PC-3 (cell line): ENCODE measurements around the gene PLCL1. TPM values are rescaled to one million over a fixed set of nuclear protein-coding genes. Genes with fewer than 3 reads are reported as not detected.
"Not testable (repeated sequence)": the region's sequence is repeated elsewhere in the genome, so short reads cannot be mapped to it uniquely, and the experiment has no call there.

Source experiments
- ATAC-seq: fragments of 200-7000 bp; cut with Tn5 transposase; 2 replicates; pipeline ENCODE4 v1.9.1; 2020; ENCODE audit warnings: mild to moderate bottlenecking, moderate library complexity
- BruUV-seq: library from RNA; stranded (reverse); fragments of 400-500 nt; replicated peaks from 2 replicates; lab custom pipeline; 2021; lab: Mats Ljungman, UMichigan
- CTCF ChIA-PET: fragments of 300-600 bp; sonication (Branson Sonifier 250); formaldehyde crosslinking; loops from one replicate; lab custom pipeline; 2022; ENCODE audit warnings: antibody characterized with exemption; lab: Charles Lee
- POLR2A ChIA-PET: fragments of 300-600 bp; sonication (Branson Sonifier 250); formaldehyde crosslinking; loops from one replicate; lab custom pipeline; 2022; ENCODE audit warnings: antibody characterized with exemption; ENCODE audit not compliant: unreplicated experiment; lab: Charles Lee
- DNase-seq: peaks from one replicate; pipeline ENCODE4 v3.0.0-alpha.2; 2015
- H2AFZ ChIP-seq: fragments of 300-600 bp; sonication (generic); 2 replicates; pipeline ENCODE4 v1.6.0; 2016; ENCODE audit warnings: antibody characterized with exemption, low read length
- H3F3A ChIP-seq: fragments of 300-600 bp; sonication (generic); one replicate; pipeline ENCODE4 v1.6.0; 2017; ENCODE audit warnings: antibody characterized with exemption, low read length, control low read depth, mild to moderate bottlenecking; ENCODE audit not compliant: unreplicated experiment
- H3K27ac ChIP-seq: fragments of 300-600 bp; sonication (generic); 2 replicates; pipeline ENCODE4 v1.5.1; 2016; ENCODE audit warnings: mild to moderate bottlenecking, low read length
- H3K27me3 ChIP-seq: fragments of 300-600 bp; sonication (generic); 2 replicates; pipeline ENCODE4 v1.6.1; 2016; ENCODE audit warnings: low read length, mixed read lengths
- H3K36me3 ChIP-seq: fragments of 300-600 bp; sonication (generic); 2 replicates; pipeline ENCODE4 v1.6.1; 2016; ENCODE audit warnings: low read depth, mixed run types, low read length, mixed read lengths
- H3K4me1 ChIP-seq: fragments of 300-600 bp; sonication (generic); 2 replicates; pipeline ENCODE4 v1.5.1; 2016; ENCODE audit warnings: low read length; ENCODE audit not compliant: insufficient read depth
- H3K4me2 ChIP-seq: fragments of 300-600 bp; sonication (generic); 2 replicates; pipeline ENCODE4 v1.6.0; 2016; ENCODE audit warnings: low read length
- H3K4me3 ChIP-seq: fragments of 300-600 bp; sonication (generic); 2 replicates; pipeline ENCODE4 v1.5.1; 2016; ENCODE audit warnings: mild to moderate bottlenecking, low read length, mixed read lengths
- H3K79me2 ChIP-seq: fragments of 300-600 bp; sonication (generic); 2 replicates; pipeline ENCODE4 v1.6.1; 2017; ENCODE audit warnings: low read length, mixed read lengths
- H3K9ac ChIP-seq: fragments of 300-600 bp; sonication (generic); 2 replicates; pipeline ENCODE4 v1.6.0; 2016; ENCODE audit warnings: mild to moderate bottlenecking, low read length
- H3K9me2 ChIP-seq: fragments of 300-600 bp; sonication (generic); replicated peaks from 2 replicates; pipeline ENCODE4 v1.6.1; 2016; ENCODE audit warnings: mixed run types, low read length, mixed read lengths
- H3K9me3 ChIP-seq: fragments of 300-600 bp; sonication (generic); 2 replicates; pipeline ENCODE4 v1.6.1; 2016; ENCODE audit warnings: low read length, mixed read lengths
- H4K20me1 ChIP-seq: fragments of 300-600 bp; sonication (generic); 2 replicates; pipeline ENCODE4 v1.6.1; 2016; ENCODE audit warnings: low read length, mixed read lengths
- CTCF ChIP-seq: fragments of 300-600 bp; sonication (generic); conservative IDR thresholded peaks from 2 replicates; pipeline ENCODE4 v1.5.1; 2017; ENCODE audit warnings: antibody characterized with exemption, low read depth, mild to moderate bottlenecking, low read length
- EZH2 ChIP-seq: fragments of 300-600 bp; sonication (generic); IDR thresholded peaks from one replicate; pipeline ENCODE4 v1.6.1; 2017; ENCODE audit warnings: antibody characterized with exemption, mild to moderate bottlenecking, low read length; ENCODE audit not compliant: unreplicated experiment
- EZH2phosphoT487 ChIP-seq: fragments of 300-600 bp; sonication (generic); IDR thresholded peaks from 2 replicates; pipeline ENCODE4 v1.6.1; 2018; ENCODE audit warnings: mild to moderate bottlenecking, antibody characterized with exemption, low read length, borderline replicate concordance
- intact Hi-C: fragments of 100-400 bp; cut with micrococcal nuclease; formaldehyde crosslinking; loops from 2 replicates; pipeline ENCODE4 v1.9.0; 2023
- total RNA-seq: library from RNA; depleted of rRNA; stranded (reverse); fragments of >200 nt; gene quantifications from 2 replicates; pipeline ENCODE4 v1.2.3, GENCODE V29; 2014

The PLCL1 gene
- total RNA-seq, 1 experiment from 2014 or later: not detected

GRCh38 chr2:198016243-198016642, 211.8 kb downstream of the PLCL1 start:
- no peaks in the 10 kb centered on the region for H3K4me1 ChIP-seq
- H3K9ac ChIP-seq: no peak overlapping the region
- CTCF ChIA-PET: no interaction called here
- H3K4me3 ChIP-seq: no peak overlapping the region
- H3K9me3 ChIP-seq: no peaks in the 10 kb centered on the region
- H3K4me2 ChIP-seq: no peak overlapping the region
- H3F3A ChIP-seq: no peaks in the 10 kb centered on the region
- ATAC-seq (no peak), DNase-seq (no peak)
- no peaks in the 10 kb centered on the region; the same call in 1 of the 2 replicates for H3K27me3 ChIP-seq
- no peak for TF ChIP-seq EZH2
- TF ChIP-seq EZH2phosphoT487: no peak
- TF ChIP-seq CTCF: no peak
- POLR2A ChIA-PET: no interaction called here
- H3K79me2 ChIP-seq: no peaks in the 10 kb centered on the region
- H2AFZ ChIP-seq: no peak overlapping the region
- H3K36me3 ChIP-seq: no peaks in the 10 kb centered on the region
- H3K27ac ChIP-seq: no peak overlapping the region
- no peaks in the 10 kb centered on the region for H4K20me1 ChIP-seq
- H3K9me2 ChIP-seq: no peaks in the 10 kb centered on the region
- no TSS peak for BruUV-seq
- intact Hi-C loops: no loop called here

- Histone ChIP-seq H2AFZ (no peak overlapping the region), H3K4me3 (no peak overlapping the region), H3K9me2 (no peaks in the 10 kb centered on the region), H3K79me2 (no peaks in the 10 kb centered on the region), H3K9me3 (no peaks in the 10 kb centered on the region), H4K20me1 (no peaks in the 10 kb centered on the region), H3K4me1 (no peaks in the 10 kb centered on the region), H3K27ac (no peak overlapping the region), H3K36me3 (no peaks in the 10 kb centered on the region), H3K27me3 (no peaks in the 10 kb centered on the region; the same call in 1 of the 2 replicates), H3K9ac (no peak overlapping the region), H3F3A (no peaks in the 10 kb centered on the region), H3K4me2 (no peak overlapping the region)
- TF ChIP-seq EZH2 (no peak), CTCF (no peak), EZH2phosphoT487 (no peak)
- no TSS peak for BruUV-seq
- ChIA-PET CTCF (no interaction called here), POLR2A (no interaction called here)
- DNase-seq (no peak), ATAC-seq (no peak)
- intact Hi-C loops: no loop called here
Measured at GRCh38 chr2:198017068-198017467, 212.7 kb downstream of the PLCL1 start.

- Histone ChIP-seq H3K4me2 (no peak overlapping the region), H3K27me3 (0 out of 2 replicates have a peak, but pooled peaks cover 3% of the 10 kb centered on the region), H3K4me3 (no peak overlapping the region), H3K79me2 (no peaks in the 10 kb centered on the region), H3F3A (no peaks in the 10 kb centered on the region), H3K36me3 (no peaks in the 10 kb centered on the region), H4K20me1 (no peaks in the 10 kb centered on the region), H2AFZ (no peak overlapping the region), H3K9me2 (no peaks in the 10 kb centered on the region), H3K9me3 (no peaks in the 10 kb centered on the region), H3K9ac (no peak overlapping the region), H3K27ac (no peak overlapping the region), H3K4me1 (no peaks in the 10 kb centered on the region)
- TF ChIP-seq EZH2phosphoT487 (no peak), EZH2 (no peak), CTCF (no peak)
- intact Hi-C loops: no loop called here
- CTCF ChIA-PET: no interaction called here
- POLR2A ChIA-PET: no interaction called here
- BruUV-seq: no TSS peak
- ATAC-seq: no peak
- DNase-seq: no peak
Measured at GRCh38 chr2:198028955-198029354, 224.6 kb downstream of the PLCL1 start.

- not testable (repeated sequence) for BruUV-seq
Measured at GRCh38 chr2:198029576-198029975, 225.2 kb downstream of the PLCL1 start.

More at GRCh38 chr2:198029576-198029975, 225.2 kb downstream of the PLCL1 start:
- H3K4me2 ChIP-seq, CTCF ChIA-PET, H4K20me1 ChIP-seq, ATAC-seq, H3K27ac ChIP-seq, H3K36me3 ChIP-seq, H3K27me3 ChIP-seq, intact Hi-C loops, H3K4me1 ChIP-seq, H3K9ac ChIP-seq, H3K9me3 ChIP-seq, POLR2A ChIA-PET, H3K79me2 ChIP-seq, H3F3A ChIP-seq, DNase-seq, H3K4me3 ChIP-seq, H2AFZ ChIP-seq, H3K9me2 ChIP-seq: not testable (repeated sequence)
